Cerebellar cortex (tissue), 1 donor: ENCODE results near the gene PIGU.
"Not testable (repeated sequence)": the region's sequence is repeated elsewhere in the genome, so short reads cannot be mapped to it uniquely, and the experiment has no call there.

Source experiments
- DNase-seq: peaks from one replicate; pipeline ENCODE4 v3.0.0-alpha.2; 2015; ENCODE audit warnings: low spot score

The PIGU gene, protein sequence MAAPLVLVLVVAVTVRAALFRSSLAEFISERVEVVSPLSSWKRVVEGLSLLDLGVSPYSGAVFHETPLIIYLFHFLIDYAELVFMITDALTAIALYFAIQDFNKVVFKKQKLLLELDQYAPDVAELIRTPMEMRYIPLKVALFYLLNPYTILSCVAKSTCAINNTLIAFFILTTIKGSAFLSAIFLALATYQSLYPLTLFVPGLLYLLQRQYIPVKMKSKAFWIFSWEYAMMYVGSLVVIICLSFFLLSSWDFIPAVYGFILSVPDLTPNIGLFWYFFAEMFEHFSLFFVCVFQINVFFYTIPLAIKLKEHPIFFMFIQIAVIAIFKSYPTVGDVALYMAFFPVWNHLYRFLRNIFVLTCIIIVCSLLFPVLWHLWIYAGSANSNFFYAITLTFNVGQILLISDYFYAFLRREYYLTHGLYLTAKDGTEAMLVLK

DNA sequence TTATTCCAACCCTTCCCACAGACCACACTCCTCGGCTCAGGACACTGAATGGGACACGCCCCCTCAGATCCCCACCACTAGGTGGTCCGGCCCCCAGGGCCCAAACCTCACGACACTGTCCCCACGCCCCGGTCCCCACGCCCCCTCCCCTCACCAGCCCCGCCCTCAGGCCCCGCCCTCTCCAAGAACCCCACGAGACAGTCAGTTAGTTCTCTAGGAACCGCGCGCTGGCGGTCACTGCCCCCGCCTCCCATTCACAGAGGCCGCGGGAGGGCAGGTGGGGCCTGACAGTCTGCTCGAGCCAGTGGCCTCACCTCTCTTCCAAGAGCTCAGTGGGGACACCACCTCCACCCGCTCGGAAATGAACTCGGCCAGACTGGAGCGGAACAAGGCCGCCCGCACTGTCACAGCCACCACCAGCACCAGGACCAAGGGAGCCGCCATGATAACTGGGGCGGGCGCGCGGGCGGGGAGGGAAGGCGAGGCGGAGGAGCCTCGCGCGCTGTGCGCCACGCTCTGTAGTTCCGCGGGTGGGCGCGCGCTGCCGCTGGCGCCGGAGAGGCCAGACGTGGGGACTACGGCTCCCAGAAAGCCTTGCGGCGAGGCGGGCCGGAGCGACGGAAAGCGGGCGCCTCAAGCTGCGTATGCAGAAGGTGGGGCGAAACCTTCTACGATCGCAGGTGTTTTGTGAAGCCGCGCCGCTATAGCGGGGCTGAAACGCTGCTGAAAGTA is at the start of gene PIGU:
TSS of gene PIGU (minus strand) at position 451 of the 732 bp plus-strand sequence. CDS start at position 444, 7 bp downstream.
- DNase-seq: peak; percentile 95

DNA sequence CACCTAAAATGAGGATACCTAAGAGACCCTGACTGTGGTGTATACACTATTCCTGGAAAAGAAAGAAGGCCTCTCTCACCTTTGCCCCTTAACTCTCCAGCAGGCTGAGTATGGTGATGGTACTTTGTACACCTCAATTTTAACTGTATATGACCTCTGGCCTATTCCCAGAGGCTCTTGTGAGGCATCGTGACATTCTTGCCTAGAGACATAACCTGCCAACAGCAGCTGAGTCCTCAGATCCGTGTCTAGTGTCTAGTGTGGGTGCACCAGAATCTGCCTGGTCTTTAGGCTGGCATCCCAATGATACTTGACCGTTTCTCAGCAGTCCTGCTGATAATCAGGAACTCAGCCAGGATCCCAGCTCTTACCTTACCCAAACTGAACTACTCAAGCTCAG is 47.3 kb upstream of the PIGU start:
- DNase-seq: no peak

DNA sequence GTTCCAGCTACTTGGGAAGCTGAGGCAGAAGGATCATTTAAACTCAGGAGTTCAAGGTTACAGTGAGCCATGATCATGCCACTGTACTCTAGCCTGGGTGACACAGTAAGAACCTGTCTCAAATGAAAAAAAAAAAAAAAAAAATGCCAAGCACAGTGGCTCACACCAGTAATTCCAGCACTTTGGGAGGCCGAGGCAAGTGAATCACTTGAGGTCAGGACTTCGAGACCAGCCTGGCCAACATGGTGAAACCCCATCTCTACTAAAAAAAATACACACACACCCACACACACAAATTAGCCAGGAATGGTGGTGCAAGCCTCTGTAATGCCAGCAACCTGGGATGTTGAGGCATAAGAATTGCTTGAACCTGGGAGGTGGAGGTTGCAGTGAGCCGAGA is 45.7 kb upstream of the PIGU start:
- not testable (repeated sequence) for DNase-seq

DNA sequence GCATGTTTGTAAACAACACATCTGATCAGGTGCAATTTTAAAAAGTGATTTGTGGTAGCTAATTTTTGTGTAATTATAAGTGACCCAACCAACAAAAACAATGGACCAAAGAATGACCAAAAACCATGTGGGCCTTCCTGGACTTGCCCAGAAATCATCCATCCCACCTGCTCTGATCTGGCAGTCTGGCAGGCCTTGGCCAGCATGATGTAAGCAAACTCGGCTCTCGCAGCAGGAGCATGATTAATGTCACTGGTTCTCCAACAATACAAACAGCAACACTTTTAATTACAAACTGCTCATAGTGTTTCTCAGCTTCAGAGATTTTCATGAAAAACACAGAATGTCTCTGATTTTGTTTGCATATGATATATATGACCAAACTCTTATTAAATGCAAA is 43.4 kb upstream of the PIGU start:
- peak; percentile 92 for DNase-seq

DNA sequence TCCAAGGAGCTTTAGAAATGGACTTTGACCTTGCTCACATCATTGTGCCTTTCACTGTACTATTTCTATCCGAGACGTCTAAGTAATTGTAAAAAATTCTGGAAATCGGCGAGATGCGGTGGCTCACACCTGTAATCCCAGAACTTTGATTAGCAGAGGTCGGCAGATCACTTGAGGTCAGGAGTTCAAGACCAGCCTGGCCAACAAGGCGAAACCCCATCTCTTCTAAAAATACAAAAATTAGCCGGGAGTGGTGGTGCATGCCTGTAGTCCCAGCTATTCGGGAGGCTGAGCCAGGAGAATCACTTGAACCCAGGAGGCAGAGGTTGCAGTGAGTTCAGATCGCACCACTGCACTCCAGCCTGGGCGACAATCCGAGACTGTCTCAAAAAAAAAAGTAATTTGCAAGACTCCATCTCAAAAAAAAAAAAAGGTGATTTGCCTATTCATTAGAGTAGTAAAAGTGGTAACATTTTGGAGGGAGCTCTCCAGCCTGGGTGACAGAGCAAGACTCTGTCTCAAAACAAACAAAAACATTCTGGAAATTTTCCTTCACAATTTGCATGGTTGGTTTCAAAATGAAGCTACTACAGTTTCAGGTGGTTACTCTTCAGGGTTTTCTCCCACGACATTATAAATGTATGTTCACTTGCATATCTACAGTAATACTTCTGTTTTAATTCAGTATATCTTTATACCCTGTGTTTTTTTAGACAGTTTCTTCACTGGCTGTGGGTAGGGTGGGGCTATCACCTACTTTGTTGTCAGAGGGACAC is 42.5 kb upstream of the PIGU start:
- DNase-seq: not testable (repeated sequence)

DNA sequence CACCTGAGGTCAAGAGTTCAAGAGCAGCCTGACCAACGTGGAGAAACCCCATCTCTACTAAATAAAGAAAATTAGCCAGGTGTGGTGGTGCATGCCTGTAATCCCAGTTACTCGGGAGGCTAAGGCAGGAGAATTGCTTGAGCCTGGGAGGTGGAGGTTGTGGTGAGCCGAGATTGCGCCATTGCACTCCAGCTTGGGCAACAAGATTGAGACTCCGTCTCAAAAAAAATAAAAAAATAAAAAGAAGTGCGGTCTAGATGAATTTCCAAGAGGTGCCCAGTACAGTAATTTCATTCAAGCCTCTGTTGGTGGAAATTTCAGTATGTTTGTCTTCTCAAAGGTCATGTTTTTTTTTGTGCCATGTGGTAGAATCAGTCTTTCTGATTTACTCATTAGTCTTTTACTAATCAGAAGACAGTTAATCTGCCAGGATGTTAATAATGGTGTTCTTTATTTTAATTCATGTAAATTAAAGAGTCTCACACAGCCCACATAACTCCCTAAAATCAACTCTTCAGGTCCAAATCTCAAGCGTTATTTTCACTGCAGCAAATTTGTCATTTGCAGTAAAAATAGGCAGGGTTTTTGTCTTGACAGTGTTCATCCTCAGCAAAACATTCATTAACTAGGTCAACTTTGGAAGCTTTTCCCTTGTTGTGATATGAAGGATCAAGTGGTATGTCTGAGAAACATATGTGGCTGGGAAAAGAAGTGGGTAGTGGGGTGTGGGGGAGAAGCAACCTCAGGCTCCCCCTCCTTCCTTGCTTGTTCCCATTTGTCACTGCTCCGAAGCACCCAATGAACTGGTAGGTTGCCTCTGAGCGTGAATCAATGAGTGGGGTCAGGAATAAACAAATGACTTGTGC is 40.6 kb upstream of the PIGU start:
- DNase-seq: no peak

DNA sequence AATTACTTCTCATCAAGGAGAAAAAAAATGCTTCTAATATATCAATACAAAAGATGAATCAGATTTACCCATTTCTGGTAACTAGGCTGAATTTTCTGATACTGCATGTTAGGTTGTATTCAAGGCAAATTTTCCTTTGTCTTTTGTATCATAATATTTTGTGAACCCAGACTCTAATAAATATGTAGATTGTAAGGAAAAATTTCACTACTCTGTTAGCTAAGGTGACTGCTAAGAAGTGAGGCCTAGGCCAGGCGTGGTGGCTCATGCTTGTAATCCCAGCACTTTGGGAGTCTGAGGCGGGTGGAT is 40.0 kb upstream of the PIGU start:
- DNase-seq: no peak

DNA sequence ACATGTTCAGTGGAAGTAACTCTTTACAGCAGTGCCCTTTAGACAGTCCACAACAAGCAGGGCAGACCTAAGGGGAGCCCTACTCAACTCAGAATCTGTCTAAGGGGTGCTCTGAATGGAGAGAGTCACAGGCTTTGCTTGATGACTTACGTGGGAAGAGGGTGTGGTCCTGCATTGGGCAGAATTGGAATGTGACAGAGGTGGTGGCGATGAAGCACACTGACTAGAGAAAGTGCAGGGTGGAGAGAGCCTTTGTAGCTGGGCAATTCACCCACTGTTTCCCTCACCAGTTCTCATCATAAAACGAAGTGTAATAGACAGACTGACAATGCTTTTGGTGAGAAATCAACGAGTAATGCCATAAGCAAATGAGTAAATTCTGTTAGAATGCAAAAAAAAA is 38.5 kb upstream of the PIGU start:
- no peak for DNase-seq

DNA sequence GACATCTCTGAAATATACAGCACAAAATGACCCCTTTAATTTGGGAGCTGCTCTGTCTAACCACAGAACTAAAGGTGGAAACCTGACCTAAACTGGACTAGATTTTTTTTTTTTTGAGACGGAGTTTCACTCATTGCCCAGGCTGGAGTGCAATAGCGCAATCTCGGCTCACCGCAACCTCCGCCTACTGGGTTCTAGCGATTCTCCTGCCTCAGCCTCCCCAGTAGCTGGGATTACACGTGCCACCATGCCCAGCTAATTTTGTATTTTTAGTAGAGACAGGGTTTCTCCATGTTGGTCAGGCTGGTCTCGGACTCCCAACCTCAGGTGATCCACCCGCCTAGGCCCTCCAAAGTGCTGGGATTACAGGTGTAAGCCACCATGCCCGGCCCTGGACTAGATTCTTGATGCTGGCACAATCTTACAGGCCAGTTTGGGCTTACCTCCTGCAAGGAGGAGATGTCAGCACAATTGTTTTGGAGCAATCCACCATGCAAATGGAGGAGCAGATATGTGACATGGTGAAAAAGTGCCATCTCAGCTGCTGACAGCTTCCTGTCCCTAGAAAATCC is 37.1 kb upstream of the PIGU start:
- DNase-seq: not testable (repeated sequence)

DNA sequence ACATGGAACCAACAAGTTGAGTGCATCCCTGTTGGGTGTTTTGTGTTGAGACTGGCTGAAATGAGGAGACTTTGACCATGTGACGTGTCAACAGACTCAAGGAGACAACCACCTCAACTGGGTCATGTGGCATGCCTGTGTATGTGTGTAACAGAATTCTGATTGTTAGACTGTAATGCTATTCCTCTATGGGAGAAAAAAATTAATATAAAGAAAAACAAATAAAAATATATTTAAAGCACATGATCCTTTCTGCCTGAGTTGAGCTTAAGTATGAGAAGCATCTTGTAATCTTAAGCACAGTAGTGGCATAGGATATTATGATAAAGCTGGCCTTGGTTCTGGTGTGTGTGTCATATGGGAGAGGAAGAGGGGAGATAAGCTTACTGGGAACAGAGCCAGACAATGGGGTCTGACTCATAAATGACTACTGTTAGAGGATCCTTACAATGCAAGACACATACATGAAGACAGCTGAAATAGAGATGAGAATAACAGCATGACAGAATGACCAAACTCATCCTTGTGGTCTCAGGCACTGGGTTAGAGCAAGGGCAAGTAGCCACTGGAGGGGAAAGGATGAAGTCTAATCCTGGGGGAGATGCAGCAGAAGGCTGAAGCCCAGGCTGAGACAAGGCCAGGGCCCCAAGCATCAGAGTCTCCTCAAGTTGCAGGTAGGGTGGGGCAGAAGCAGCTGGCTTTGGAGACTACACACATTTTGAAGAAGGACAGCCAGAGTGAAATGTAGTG is 36.5 kb upstream of the PIGU start:
- DNase-seq: no peak

DNA sequence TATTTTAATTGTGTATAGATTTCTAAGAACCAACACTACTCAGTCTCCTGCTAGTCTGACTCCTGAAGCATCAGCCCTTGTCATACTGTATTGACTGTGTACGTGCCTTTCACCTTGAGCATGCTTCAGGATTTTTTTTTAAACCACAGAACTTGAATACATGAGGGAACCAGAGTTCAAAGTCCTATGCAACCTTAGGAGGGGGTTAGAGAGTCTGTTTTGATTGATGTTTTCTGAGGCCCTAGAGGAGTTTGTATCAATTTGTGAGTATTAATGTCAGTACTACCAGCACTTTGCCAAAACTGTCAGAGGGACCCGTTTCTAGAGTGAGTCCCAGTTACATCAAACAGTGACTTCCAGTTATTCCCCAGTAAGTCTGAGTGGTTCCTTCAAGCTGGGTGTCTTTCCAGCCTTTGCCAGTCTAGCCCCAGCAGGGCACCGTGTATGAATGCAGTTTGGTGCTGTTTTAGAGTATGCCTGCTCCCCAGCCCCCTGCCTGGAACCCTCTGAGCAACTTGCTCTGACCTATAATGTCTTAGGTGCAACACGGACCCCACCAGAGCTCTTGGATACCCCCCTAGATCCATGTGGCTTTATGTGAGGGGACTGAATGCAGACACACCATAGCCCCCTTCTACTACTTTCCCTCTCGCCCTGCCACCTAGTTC is 35.8 kb upstream of the PIGU start:
- no peak for DNase-seq

DNA sequence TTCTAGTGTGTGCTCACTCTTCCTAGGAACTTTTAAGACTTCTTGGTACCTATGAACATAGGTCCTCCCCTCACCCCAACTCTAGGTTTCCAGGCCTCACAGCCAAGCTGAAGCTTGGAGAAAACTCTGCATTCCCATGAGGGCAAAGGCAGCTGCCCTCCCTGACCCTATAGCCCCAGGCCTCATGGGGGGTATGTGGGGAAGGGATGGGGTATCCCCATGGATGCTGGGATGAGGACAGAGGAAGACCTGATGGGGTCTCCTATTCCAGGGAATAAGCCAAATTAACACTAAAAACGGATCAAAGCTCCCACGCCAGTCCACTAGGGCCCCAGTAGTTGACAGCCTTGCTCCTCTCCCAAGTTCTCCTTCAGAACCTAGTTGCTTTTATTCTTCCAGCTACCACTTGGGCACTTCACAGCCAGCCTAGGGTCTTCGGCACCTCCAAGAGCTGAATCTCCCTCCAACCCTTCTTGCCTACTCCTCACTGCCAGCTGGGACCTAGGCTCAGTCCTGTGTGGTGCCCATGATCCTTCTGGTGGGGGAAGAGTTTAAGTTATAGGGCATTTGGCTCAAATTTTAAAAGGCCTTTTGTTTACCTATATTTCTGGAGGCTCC is 35.0 kb upstream of the PIGU start:
- DNase-seq: no peak

DNA sequence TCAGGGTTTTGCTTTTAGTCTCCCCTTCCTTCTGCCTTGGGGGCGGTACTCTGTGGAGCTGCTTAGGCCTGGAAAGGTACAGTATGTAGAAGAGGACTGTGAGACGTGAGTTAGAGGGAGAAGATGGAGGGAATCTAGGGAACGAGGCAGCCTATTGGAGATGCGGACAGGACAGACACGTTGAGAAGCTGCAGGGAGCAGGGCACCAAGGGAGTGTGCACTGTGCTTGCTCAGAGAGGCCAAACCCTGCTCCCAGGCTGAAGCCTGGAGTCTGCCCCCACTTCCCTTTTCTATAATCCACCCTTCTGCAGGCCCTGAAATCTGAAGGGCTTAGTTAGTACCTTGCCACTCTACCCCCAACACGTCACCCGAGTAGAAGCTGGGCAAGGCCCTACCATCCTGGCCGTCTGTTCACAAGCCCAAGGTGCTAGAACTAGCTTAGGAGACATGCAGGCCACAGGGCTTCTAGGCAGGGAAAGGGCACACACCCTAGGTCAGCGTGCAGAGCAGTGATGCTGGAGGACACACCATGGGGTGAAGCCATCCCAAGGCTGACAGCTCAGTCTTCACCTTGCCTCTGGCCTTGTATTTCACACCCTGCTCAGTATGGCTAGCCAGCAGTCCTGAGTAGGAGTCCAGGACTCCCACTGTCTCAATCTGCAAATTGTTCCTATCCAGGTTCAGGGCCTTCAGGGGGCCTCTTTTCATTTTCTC is 34.1 kb upstream of the PIGU start:
- DNase-seq: peak; percentile 37

DNA sequence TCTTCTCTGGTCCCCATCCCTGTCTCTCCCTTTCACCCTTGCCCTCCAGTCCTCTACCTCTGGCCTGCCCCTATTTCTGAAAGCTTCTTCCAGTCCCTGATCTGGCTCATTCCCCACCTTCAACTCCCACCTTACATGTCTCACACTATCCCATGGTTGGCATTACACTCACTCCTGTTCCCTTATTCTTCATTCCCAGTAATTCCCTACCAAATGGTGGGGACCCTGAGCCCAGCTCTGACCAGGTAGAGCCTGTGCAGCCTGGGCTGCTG is 33.6 kb upstream of the PIGU start:
- no peak for DNase-seq

DNA sequence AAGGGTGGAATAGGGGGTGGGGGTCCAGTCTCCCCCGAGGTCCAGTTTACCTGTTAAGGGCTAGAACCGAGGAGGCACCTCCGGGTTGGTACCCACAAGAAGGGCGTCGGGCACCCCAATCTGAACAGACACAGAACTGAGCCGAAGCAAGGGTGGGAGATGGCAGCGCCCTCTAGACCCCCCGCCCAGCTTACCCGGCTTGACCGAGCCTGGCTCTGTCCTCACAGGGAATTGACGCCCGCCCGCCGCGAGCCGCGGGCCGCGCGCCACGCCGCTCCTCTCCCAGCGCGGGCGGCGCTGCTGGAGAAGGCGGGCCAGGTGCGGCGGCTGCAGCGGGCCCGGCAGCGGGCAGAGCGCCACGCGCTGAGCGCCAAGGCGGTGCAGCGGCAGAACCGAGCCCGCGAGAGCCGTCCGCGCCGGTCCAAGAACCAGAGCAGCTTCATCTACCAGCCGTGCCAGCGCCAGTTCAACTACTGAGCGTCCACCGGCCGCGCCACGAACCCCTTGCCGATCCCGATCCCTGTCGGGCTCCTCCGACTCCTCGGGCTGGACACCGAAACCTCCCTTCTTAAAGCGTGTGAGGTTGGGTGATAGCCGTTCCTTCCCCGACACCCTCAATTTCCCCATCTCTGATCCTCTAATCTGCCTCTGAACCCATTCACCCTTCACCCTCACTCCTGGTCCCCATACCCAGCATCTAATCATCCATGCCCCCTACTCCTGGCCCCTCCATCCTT is 33.1 kb upstream of the PIGU start:
- no peak for DNase-seq

DNA sequence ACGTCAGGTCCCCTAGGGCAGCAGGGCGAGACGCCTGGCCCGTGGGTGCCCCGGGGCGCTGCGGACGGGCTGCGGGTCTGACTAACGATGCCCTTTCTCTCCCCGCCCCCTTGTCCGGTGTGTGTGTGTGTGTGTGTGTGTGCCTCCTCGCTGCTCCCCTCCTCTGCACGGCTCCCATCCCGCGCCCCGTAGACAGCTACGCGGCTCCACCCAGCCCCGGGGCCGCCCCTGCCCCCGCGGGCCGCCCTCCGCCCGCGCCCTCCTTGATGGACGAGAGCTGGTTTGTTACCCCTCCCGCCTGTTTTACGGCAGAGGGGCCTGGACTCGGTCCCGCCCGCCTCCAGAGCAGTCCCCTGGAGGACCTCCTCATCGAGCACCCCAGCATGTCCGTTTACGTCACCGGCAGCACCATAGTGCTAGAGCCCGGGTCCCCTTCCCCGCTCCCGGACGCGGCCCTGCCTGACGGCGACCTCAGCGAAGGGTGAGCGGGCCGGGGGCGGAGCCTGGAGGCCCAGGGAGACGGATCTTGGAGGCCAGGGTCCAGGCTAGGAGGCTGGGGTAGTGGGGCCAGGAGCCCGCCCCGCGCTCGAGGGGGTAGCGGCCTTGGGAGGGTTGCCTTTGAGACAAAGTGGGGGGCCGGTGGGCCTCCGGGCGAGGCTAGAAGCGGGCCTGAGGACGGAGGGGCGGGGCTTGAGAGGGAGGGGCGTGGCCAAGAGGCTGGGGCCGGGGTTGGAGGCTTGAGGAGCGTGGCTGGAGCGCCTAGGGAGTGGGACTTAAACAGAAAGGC is 32.3 kb upstream of the PIGU start:
- DNase-seq: peak; percentile 83

DNA sequence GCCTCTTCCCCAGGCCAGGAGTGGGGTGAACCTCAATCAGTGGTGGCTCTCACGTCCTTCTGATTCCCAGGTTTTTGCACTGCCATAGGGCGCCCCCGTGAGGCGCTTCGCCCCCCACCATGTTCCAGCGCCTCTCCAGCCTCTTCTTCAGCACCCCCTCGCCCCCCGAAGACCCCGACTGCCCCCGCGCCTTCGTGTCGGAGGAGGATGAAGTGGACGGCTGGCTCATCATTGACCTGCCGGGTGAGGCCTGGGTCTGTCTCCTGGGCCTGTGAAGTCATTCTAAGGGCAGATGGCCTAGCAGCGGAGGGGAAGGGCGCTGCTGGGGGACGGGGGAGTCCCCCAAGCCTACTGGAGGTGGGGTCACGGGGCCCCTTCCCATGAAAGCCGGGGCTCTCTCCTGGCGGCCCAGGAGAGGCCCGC is 31.7 kb upstream of the PIGU start:
- DNase-seq: peak; percentile 50
